Measurements from ENCODE around the gene FAH. TPM values are rescaled to one million over a fixed set of nuclear protein-coding genes. Genes with fewer than 3 reads are reported as not detected.
A peak's percentile ranks its signal among the peaks of the same experiment; 100 is the strongest.

The FAH gene
- total RNA-seq, 1 experiment from 2014 or later: 21.4 TPM

GRCh38 chr15:80173022-80173759 is 20.4 kb downstream of the FAH start:
- H3K36me3 ChIP-seq (replicated peaks; ENCODE audit: control insufficient read depth, insufficient read depth, low read length): 0 out of 2 replicates have a peak, but pooled peaks cover 1% of the 10 kb centered on the region
- DNase-seq: peak; percentile 87
- H3K4me3 ChIP-seq (ENCODE audit: insufficient read depth, low read depth, low read length): no peak overlapping the region
- H3K27me3 ChIP-seq (ENCODE audit: control insufficient read depth, insufficient read depth, low read length): no peaks in the 10 kb centered on the region

- Histone ChIP-seq H3K4me3 (ENCODE audit: insufficient read depth, low read depth, low read length) (no peak overlapping the region), H3K27me3 (ENCODE audit: control insufficient read depth, insufficient read depth, low read length) (no peaks in the 10 kb centered on the region), H3K36me3 (replicated peaks; ENCODE audit: control insufficient read depth, insufficient read depth, low read length) (0 out of 2 replicates have a peak, but pooled peaks cover 1% of the 10 kb centered on the region)
- DNase-seq: no peak
These were observed 21.4 kb downstream of the FAH start for GRCh38 chr15:80174017-80174746.

- H3K4me3 ChIP-seq (ENCODE audit: insufficient read depth, low read depth, low read length): no peak overlapping the region
- no peaks in the 10 kb centered on the region for H3K27me3 ChIP-seq (ENCODE audit: control insufficient read depth, insufficient read depth, low read length)
- no peak for DNase-seq
- H3K36me3 ChIP-seq (replicated peaks; ENCODE audit: control insufficient read depth, insufficient read depth, low read length): 0 out of 2 replicates have a peak, but pooled peaks cover 1% of the 10 kb centered on the region
These were observed 22.6 kb downstream of the FAH start for GRCh38 chr15:80175436-80175835.

- Histone ChIP-seq H3K4me3 (ENCODE audit: insufficient read depth, low read depth, low read length) (no peak overlapping the region), H3K27me3 (ENCODE audit: control insufficient read depth, insufficient read depth, low read length) (no peaks in the 10 kb centered on the region), H3K36me3 (replicated peaks; ENCODE audit: control insufficient read depth, insufficient read depth, low read length) (0 out of 2 replicates have a peak, but pooled peaks cover 1% of the 10 kb centered on the region)
- DNase-seq: no peak
These were observed 23.6 kb downstream of the FAH start for GRCh38 chr15:80176443-80176842.

GRCh38 chr15:80177156-80177555 is 24.4 kb downstream of the FAH start:
- Histone ChIP-seq H3K4me3 (ENCODE audit: insufficient read depth, low read depth, low read length) (no peak overlapping the region), H3K27me3 (ENCODE audit: control insufficient read depth, insufficient read depth, low read length) (no peaks in the 10 kb centered on the region), H3K36me3 (replicated peaks; ENCODE audit: control insufficient read depth, insufficient read depth, low read length) (peaks cover 3% of the 10 kb centered on the region; the same call in 1 of the 2 replicates)
- no peak for DNase-seq

- no peak overlapping the region for H3K4me3 ChIP-seq (ENCODE audit: insufficient read depth, low read depth, low read length)
- no peaks in the 10 kb centered on the region for H3K27me3 ChIP-seq (ENCODE audit: control insufficient read depth, insufficient read depth, low read length)
- H3K36me3 ChIP-seq (replicated peaks; ENCODE audit: control insufficient read depth, insufficient read depth, low read length): peaks cover 4% of the 10 kb centered on the region
- DNase-seq: no peak
These were observed 26.4 kb downstream of the FAH start for GRCh38 chr15:80179025-80179759.

- DNase-seq: no peak
- no peaks in the 10 kb centered on the region for H3K27me3 ChIP-seq (ENCODE audit: control insufficient read depth, insufficient read depth, low read length)
- H3K4me3 ChIP-seq (ENCODE audit: insufficient read depth, low read depth, low read length): no peak overlapping the region
- H3K36me3 ChIP-seq (replicated peaks; ENCODE audit: control insufficient read depth, insufficient read depth, low read length): peaks cover 4% of the 10 kb centered on the region
These were observed 27.1 kb downstream of the FAH start for GRCh38 chr15:80179935-80180334.

GRCh38 chr15:80180468-80180867 is 27.7 kb downstream of the FAH start:
- peaks cover 5% of the 10 kb centered on the region for H3K36me3 ChIP-seq (replicated peaks; ENCODE audit: control insufficient read depth, insufficient read depth, low read length)

GRCh38 chr15:80180986-80181385 is 28.2 kb downstream of the FAH start:
- H3K27me3 ChIP-seq (ENCODE audit: control insufficient read depth, insufficient read depth, low read length): no peaks in the 10 kb centered on the region
- peaks cover 5% of the 10 kb centered on the region for H3K36me3 ChIP-seq (replicated peaks; ENCODE audit: control insufficient read depth, insufficient read depth, low read length)
- H3K4me3 ChIP-seq (ENCODE audit: insufficient read depth, low read depth, low read length): no peak overlapping the region
- DNase-seq: no peak

More at GRCh38 chr15:80180468-80180867, 27.7 kb downstream of the FAH start:
- no peaks in the 10 kb centered on the region for H3K27me3 ChIP-seq (ENCODE audit: control insufficient read depth, insufficient read depth, low read length)
- no peak overlapping the region for H3K4me3 ChIP-seq (ENCODE audit: insufficient read depth, low read depth, low read length)
- peak; percentile 65 for DNase-seq

- H3K4me3 ChIP-seq (ENCODE audit: insufficient read depth, low read depth, low read length): no peak overlapping the region
- DNase-seq: no peak
- no peaks in the 10 kb centered on the region for H3K27me3 ChIP-seq (ENCODE audit: control insufficient read depth, insufficient read depth, low read length)
- H3K36me3 ChIP-seq (replicated peaks; ENCODE audit: control insufficient read depth, insufficient read depth, low read length): peaks cover 4% of the 10 kb centered on the region
These were observed 29.9 kb downstream of the FAH start for GRCh38 chr15:80182611-80183261.

- Histone ChIP-seq H3K4me3 (ENCODE audit: insufficient read depth, low read depth, low read length) (no peak overlapping the region), H3K36me3 (replicated peaks; ENCODE audit: control insufficient read depth, insufficient read depth, low read length) (peaks cover 4% of the 10 kb centered on the region), H3K27me3 (ENCODE audit: control insufficient read depth, insufficient read depth, low read length) (no peaks in the 10 kb centered on the region)
- no peak for DNase-seq
These were observed 30.5 kb downstream of the FAH start for GRCh38 chr15:80183306-80183705.

- Histone ChIP-seq H3K4me3 (ENCODE audit: insufficient read depth, low read depth, low read length) (no peak overlapping the region), H3K36me3 (replicated peaks; ENCODE audit: control insufficient read depth, insufficient read depth, low read length) (peaks cover 4% of the 10 kb centered on the region), H3K27me3 (ENCODE audit: control insufficient read depth, insufficient read depth, low read length) (no peaks in the 10 kb centered on the region)
- peak; percentile 65 for DNase-seq
These were observed 31.1 kb downstream of the FAH start for GRCh38 chr15:80183886-80184285.

GRCh38 chr15:80184554-80184953 is 31.8 kb downstream of the FAH start:
- Histone ChIP-seq H3K36me3 (replicated peaks; ENCODE audit: control insufficient read depth, insufficient read depth, low read length) (peaks cover 4% of the 10 kb centered on the region), H3K27me3 (ENCODE audit: control insufficient read depth, insufficient read depth, low read length) (no peaks in the 10 kb centered on the region), H3K4me3 (ENCODE audit: insufficient read depth, low read depth, low read length) (no peak overlapping the region)
- no peak for DNase-seq

GRCh38 chr15:80185152-80185551 is 32.4 kb downstream of the FAH start:
- no peak overlapping the region for H3K4me3 ChIP-seq (ENCODE audit: insufficient read depth, low read depth, low read length)
- DNase-seq: no peak
- peaks cover 4% of the 10 kb centered on the region for H3K36me3 ChIP-seq (replicated peaks; ENCODE audit: control insufficient read depth, insufficient read depth, low read length)
- no peaks in the 10 kb centered on the region for H3K27me3 ChIP-seq (ENCODE audit: control insufficient read depth, insufficient read depth, low read length)

Measured in H7 (cell line).